Lower leg skin (tissue), 3 donors: ENCODE results near the gene TMEM164.

Experiments used
- CTCF ChIP-seq, 3 donors: fragments of 450-650 bp; IDR thresholded peaks; one replicate each; pipeline ENCODE4 v1.5.1; 2016; ENCODE audit warnings: antibody characterized with exemption in 3 of 3, mild to moderate bottlenecking in 3 of 3, moderate library complexity in 2 of 3
- POLR2A ChIP-seq, 2 donors: fragments of 450-650 bp; IDR thresholded peaks; one replicate each; pipeline ENCODE4 v1.6.1; 2016 to 2017; ENCODE audit warnings: antibody characterized with exemption in 2 of 2, mild to moderate bottlenecking in 1 of 2, moderate library complexity in 1 of 2

GRCh38 chrX:110213183-110213582, 210.3 kb downstream of the TMEM164 start:
- TF ChIP-seq CTCF (IDR thresholded peaks at IDR 0.05) (no peak), POLR2A (IDR thresholded peaks at IDR 0.05) (no peak)
